NCI-H1417 (cell line): ENCODE results near the gene RHBDF2.
A peak's percentile ranks its signal among the peaks of the same experiment; 100 is the strongest.

Experiments used
- DNase-seq, 3 experiments: peaks; one replicate each; lab custom pipeline; 2025; lab: John Stamatoyannopoulos, UW

Gene RHBDF2

GRCh38 chr17:76438906-76439305 lies 62.3 kb downstream of the RHBDF2 start:
- no peak for DNase-seq

GRCh38 chr17:76437467-76438402 lies 63.5 kb downstream of the RHBDF2 start:
- DNase-seq: peak in 1 of 3 experiments; percentile 66

- no peak for DNase-seq
These were observed 65.5 kb downstream of the RHBDF2 start for GRCh38 chr17:76435751-76436150.

- no peak for DNase-seq
These were observed 66.4 kb downstream of the RHBDF2 start for GRCh38 chr17:76434870-76435269.

GRCh38 chr17:76433693-76434092 lies 67.5 kb downstream of the RHBDF2 start:
- no peak for DNase-seq

- no peak for DNase-seq
These were observed 68.4 kb downstream of the RHBDF2 start for GRCh38 chr17:76432712-76433336.

GRCh38 chr17:76432004-76432403 lies 69.2 kb downstream of the RHBDF2 start:
- no peak for DNase-seq

- DNase-seq: no peak
These were observed 69.7 kb downstream of the RHBDF2 start for GRCh38 chr17:76431509-76431908.

- no peak for DNase-seq
These were observed 72.7 kb downstream of the RHBDF2 start for GRCh38 chr17:76428511-76428910.

GRCh38 chr17:76427501-76428231 lies 73.6 kb downstream of the RHBDF2 start:
- DNase-seq: no peak

GRCh38 chr17:76426853-76427252 lies 74.4 kb downstream of the RHBDF2 start:
- no peak for DNase-seq

- no peak for DNase-seq
These were observed 78.4 kb downstream of the RHBDF2 start for GRCh38 chr17:76422860-76423259.

- no peak for DNase-seq
These were observed 78.8 kb downstream of the RHBDF2 start for GRCh38 chr17:76422406-76422805.

- no peak for DNase-seq
These were observed 80.2 kb downstream of the RHBDF2 start for GRCh38 chr17:76421044-76421407.
